Nucleus accumbens (tissue), 56 donors: ENCODE measurements around the gene HDAC9.

Source experiments
- DNase-seq, 56 donors: peaks; one replicate each; lab custom pipeline; 2025; lab: John Stamatoyannopoulos, UW

The HDAC9 gene

DNA sequence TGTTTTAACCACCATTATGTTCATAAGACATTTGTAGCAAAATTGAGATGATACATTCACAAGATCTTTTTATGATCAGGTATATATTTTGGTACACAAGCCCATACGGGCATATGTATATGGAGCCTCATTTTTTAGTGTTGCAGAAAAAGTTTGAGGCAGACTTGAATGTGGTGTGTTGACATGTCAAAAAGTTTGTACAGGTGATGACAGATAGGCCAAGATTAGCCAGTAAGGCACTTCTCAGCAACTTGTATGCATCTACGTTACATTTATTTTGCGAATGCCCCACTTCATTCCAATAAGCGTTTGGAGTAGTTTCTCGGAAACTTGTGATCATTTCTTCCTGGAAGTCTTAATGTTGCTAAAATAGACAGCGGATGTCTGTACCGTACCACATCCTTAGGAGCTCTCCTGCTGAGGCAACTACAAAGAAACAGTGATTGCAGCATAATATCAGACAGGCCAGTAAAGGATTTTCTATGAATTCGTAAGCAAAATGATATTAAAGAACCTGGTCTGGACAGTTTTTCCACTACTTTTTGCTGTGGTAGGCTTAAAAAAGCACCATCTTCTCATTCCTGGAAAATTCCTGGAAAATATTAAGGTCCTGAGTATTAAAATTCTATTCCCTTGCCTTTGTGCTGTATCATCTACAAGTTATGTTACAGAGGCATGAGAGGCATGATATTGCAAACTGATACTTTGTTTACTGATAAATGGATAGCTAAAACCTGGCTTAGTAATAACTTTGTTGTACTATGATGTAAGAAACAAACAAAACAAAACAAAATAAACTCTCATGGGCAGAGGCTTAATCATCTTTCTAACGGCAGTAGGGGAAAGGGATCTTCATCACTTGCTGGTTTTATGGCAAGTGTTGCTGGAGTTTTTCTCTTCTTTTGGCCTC, 153.6 kb downstream of the HDAC9 start:
- DNase-seq, result no peak

DNA sequence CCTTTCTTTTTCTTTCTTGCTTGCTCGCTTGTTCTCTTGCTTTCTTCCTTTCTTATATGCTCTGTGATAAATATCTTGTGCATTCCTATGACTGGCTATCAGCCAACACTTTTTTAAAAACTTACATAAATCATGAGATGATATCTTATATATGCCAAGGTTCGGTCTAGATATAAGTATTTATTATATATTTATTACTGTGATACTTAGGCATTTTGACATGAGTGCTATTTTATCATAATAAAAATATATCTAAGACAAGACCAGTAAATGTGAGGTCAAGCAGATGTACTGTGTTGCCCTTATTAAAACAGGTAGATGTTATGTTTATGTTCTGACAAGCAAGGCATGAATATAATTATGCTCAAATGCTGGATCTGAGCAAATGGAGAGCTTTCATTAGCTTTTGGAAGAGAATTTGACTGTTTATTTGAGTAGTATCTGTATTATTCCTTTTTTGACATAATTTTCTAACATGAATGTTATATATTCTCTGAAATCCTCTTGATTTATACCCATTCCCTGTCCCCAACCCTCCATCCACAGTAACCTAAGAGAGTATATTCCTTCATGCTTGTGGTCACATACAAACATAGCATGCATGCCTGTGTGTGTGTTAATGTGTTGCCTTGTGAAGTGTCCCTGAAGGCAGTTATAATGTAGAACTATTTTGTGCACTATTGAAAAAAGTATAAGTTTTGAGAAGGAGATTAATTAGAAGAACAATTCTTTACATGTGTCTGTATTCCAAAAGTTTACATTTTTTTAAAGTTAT, 158.0 kb downstream of the HDAC9 start:
- no peak for DNase-seq

DNA sequence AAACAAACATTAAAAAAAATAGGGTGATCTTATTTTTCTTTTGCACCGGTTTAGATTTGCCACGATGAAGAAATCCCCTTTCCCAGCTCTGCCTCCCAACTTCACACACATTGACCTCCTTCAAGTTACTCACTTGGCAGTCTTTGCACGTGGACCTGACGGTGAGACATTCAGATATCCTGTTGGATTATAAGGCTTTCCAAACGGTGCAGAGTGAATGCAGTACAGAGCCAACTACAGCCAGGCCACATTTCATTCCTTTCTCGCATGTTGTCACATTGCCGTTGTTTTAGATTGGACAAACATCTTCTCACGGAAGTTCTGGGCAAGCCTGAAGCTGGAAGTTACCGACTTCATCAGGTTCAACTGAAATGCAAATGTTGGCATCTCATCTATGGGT, 159.2 kb downstream of the HDAC9 start:
- no peak for DNase-seq

DNA sequence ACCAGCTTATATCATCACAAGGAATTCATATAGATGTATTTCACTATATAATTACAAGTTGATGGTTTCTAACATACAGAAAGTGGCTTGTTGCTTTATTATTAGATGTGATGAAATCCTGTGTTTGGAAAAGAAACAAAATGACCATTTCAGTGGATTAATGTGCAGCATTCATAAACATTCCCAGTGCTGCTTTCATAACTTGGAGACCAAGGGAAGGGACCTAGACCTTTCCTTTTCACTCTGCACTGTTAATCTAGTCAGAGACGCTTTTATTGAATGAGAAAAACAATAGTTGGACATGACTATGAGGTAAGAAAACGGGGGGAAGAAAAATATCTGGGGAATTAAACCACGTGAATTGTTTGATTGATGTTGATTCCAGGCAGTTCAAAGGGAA, 160.0 kb downstream of the HDAC9 start:
- DNase-seq, result no peak

DNA sequence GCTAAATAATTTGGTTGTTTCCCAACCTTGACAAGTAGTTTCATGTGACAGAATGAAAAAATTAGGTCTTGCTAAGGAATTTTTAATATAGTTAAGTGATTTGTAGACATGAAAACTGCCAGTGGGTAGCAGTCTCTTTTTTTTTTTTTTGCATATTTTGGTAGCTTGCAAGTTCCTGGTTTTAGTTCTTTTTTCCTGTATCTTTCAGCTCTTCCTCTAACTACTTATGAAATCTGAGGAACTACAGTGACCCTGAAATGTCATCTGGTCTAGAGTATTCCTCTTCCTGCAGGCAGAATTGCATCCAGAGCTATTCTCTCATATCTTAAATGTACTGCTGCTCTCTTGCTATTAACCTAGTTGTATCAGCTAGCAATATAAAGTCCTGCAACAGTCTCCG, 160.4 kb downstream of the HDAC9 start:
- no peak for DNase-seq

DNA sequence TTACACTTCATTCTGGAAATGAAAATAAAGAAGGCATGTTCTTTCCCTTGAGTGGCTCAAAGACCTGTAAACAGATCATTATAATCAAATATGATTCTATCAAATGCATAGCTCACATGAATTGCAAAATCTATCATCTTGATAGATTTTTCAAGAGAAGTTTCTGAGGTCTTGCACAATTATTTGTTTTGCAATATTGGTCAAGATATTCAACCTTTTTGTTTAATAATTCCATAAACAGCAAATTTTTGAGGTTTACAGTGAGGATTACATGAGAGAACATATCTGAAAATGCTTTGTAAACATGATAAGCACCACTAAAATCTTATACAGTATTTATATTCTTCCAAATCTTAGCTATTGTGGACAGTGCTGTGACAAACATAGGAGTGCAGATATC, 160.8 kb downstream of the HDAC9 start:
- no peak for DNase-seq

DNA sequence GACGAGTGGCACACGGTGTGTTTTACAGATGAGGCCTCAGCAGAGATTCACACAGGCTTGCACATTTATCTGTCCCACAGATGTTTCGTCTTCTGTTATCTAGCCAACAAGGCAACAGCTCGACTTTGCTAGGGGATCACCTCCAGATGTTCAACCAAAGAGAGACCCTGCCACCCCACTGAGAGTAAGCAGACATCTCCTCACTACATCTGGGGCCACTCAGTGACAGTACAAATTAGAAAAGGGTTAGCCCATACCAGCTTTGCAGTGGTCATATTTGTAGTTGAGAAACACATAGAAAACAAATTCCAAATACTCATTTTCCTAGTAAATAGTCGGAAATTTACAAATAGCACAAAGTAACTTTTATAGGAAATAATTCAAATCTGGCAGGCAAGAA, 164.2 kb downstream of the HDAC9 start:
- DNase-seq, result no peak

DNA sequence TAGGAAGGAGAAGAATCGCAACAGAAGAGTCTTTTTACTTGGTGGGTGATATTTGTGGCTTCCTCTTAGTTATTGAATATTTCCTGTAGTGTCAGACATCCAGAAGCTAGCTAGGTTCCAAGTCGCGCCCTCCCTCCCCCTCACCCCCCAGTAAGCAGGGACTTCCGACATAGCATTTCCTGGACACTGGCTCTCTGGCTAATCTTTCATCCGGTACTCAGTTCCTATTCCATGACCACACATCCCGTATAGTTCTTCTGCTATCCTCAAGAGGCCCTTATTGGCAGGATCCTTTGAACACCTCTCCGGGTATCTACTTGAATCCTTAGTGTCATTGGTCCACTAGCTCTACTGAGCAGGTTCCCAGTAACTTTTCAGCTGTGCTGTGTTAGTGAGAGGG, 167.8 kb downstream of the HDAC9 start:
- DNase-seq, result no peak

DNA sequence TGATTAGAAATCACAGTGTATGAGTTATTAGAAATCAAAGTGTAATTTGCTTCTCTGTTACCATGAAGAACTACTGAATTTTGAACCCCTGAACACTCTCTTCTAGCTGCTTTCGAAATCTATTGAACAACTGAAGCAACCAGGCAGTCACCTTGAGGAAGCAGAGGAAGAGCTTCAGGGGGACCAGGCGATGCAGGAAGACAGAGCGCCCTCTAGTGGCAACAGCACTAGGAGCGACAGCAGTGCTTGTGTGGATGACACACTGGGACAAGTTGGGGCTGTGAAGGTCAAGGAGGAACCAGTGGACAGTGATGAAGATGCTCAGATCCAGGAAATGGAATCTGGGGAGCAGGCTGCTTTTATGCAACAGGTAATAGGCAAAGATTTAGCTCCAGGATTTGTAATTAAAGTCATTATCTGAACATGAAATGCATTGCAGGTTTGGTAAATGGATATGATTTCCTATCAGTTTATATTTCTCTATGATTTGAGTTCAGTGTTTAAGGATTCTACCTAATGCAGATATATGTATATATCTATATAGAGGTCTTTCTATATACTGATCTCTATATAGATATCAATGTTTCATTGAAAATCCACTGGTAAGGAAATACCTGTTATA, 170.7 kb downstream of the HDAC9 start:
- peak in 53 of 56 donors; percentile 3 to 84 (median 51) for DNase-seq

DNA sequence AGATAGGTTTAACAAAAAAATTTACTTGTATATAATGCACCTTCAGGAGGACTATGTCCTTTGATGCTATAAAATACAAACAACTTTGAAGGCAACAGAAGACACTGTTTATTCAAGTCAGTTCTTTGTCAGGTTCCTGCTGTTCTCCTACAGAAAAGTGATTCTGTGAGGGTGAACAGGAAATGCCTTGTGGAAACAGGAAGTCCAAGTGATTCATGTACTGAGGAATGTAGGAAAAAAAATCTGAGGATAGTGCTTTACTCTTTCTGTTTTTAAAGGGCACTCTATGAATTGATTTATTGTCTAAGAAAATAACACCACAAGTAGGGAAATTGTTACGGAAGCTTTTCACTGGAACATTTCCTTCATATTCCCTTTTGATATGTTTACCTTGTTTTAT, 171.9 kb downstream of the HDAC9 start:
- DNase-seq, result no peak

DNA sequence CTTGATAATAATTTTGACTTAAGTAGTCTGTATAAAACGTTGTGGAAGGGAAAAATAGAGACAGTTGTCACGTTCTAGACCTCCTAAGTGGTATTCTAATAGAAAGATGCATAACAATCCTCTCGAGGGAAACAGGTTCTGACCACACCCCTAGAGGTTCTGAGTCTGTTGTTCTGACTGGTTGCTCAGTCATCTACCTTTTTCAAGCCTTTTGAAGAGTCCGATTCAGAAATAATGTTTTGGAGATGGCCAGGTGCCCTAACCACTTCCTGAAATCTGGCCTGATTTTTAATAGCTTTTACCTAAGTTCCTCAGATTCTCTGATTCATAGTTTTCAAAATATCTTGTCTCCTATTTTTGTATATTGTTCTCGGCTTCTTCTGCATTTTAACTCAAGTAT, 175.6 kb downstream of the HDAC9 start:
- DNase-seq, result no peak

DNA sequence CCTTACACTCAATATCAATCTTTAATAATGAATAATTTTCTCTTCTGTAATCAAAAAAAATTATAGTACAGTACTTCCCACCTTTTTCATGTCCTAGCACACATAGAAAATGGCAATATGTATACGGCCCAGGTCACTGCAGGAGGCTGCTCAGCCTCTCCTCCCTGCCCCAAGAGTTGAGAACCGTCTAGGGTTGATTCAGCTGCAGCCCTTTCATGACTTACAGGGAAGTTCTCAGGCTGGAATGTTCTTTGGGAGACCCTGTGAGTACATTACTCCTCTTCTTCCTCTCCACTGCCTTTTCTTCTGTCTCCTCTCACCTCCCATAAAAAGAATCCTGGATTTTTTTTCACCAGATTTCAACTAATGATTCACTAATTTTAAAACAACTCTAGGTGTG, 180.0 kb downstream of the HDAC9 start:
- DNase-seq, result no peak

DNA sequence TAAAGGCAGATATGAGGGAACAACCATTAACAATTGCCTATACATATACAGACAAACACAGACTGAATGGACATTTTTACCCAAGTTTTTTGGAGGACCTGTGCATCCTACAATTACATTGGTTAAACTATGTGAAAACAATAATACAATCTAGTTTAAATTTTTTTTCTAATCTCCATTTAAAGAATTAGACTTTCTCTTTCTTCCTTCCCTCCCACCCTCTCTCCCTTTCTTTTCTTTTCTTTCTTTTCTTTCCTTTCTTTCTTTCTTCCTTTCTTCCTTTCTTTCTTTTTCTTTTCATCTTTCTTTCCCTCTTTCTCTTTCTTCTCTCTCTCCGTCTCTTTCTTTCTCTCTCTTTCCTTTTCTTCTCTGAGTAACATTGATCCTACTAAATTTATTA, 183.7 kb downstream of the HDAC9 start:
- no peak for DNase-seq

DNA sequence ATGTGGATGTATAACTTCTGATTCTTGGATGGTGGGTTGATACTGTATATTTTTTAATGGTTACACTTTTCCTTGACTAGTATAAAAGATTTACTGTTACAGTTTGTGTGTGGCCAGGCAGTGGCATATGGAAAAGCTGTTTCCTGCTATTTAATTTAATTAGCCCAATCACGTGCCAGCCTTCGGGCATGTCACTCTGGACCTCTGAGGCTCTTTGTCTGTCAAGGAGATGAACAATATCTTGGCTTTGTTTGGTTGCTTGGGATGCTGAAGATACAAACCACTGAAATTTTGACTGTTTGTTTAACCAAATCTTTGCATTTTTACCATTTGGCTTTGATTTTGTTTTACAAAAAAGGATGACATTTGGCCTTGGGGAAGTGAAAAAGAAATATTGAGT, 185.0 kb downstream of the HDAC9 start:
- DNase-seq, result peak in 12 of 56 donors; percentile 1 to 29 (median 6)

DNA sequence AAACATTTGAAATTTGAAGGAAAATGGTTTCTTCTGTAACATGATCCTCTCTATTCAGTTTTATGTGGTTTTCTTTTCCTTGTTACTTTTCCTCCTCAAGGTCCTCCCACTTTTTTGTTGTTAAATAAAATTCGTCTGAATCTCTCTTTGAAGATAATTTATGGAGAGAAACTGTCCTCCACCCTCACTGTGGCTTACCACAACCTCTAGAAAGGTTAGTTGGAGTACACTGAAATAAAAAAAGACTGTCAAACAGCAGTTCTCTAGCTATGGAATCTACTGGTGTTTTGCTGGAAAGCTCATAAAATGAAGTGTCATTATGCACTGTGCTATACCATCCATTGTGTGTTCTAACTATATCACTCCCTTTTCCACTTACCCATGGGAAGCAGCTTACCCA, 189.4 kb downstream of the HDAC9 start:
- DNase-seq, result no peak

DNA sequence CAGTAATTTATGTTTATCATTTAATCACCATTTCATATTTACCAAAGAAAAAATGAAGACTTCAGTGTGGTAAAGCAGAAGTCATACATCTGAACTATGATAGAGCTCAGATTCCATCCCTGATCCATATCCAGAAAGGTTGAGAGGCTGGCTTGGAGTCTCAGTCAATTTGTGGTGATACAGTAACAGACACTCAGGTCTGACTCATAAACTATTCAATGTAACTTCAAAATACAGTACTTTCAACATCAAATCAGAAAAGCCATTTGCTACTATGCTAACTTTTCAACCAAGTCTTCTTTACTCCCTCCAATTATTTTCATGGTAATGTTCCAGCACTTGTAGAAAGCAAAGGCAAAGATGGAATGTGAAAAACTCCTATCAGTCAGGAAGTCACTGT, 190.4 kb downstream of the HDAC9 start:
- DNase-seq, result no peak

DNA sequence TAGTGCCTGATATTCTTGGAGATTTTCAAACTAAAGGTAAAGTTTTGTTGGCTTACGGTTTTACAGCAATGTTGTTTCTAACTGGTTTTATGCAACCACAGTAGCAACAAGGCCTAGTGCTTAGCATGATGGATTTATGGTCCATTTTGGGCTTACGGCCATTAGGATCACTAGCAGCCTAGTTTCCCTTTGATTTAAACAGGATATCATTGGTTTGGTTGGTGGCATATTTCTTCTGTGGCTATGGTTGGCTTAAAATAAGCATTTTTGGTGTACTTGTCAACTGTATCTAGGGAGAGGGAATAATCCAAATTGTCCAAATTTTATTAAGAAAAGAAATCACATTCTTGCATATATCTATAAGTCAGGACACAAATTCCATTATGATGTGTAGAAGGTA, 194.0 kb downstream of the HDAC9 start:
- DNase-seq, result no peak

DNA sequence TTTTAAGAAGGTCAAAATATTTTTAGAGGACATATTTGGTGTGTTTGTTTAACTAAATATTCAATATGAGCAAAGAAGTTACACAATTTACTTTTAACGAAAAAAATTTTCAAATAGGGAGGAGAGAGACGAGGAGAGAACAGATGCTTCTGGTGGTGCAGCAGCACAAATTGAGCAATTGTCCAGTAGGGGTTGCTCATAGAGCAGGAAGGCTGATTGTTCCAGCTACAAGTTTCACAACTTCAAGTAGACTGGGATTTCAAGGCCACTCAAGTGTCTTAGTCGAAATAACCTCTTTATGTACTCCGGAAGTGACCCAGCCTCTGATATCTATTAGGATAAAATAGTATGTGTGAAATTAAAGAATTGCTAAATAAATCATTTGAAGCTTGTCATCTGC, 197.9 kb downstream of the HDAC9 start:
- peak in 1 of 56 donors; percentile 1 for DNase-seq

DNA sequence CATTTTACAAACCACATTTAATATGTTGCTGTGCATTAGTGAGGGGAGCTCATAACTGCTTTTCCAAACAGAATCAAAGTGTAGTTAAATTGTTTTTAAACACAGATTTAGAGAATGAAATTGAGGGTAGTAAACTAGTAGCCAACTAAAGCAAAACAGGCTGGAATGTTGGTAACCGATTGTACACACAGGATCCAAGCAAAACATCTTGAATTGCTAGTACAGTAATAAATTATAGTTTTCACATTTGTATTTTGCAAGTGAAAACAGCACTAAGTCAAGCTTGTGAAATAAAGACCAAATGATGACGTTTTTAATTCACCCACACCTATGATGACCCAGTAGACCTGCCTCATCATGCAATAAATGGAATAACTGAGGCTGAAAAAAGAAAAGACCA, 198.3 kb downstream of the HDAC9 start:
- no peak for DNase-seq

DNA sequence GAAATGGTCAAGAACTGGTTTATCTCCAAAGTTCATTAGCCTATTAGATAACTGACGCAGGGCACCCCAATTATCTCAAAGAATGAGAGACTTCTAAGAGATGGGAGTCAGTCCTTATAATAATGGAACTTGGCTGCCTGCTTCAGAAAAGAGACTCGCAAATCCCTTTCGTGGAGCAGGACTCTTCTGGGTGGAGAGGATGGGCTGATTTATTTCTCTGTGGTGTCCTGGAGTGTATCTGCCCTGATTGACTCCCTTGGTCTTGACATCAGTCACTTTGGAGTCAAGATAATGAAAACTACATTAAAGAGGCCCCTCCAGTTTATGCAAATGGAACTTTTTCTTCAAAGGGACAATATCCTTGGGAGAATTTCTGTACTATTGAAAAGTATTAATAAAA, 198.9 kb downstream of the HDAC9 start:
- no peak for DNase-seq

DNA sequence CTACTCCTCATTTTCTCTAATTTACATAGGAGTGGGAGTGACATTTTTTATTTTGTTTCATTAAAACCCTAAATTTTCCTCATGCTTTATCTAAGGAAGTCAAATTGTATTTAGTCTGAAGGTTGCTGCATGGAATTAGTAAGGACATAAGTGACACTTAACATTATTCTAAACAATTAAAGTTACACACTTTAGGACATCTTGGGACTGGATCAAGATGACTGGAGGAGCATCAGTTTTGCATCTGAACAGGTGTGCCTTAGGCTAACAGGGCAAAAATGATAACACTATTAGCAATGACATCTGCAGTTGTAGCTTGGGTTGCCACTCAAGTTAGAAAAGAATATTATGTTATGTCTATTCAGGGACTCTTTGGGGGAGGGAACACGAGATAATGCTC, 199.4 kb downstream of the HDAC9 start:
- no peak for DNase-seq
